HG03354 (cell line): Measurements from ENCODE around the gene NOPCHAP1.

Experiments
- ATAC-seq: cut with Tn5 transposase; IDR thresholded peaks from one replicate; pipeline ENCODE4 v1.9.1; 2021; ENCODE audit warnings: mild to moderate bottlenecking; ENCODE audit not compliant: unreplicated experiment, poor library complexity, severe bottlenecking

Gene NOPCHAP1

DNA sequence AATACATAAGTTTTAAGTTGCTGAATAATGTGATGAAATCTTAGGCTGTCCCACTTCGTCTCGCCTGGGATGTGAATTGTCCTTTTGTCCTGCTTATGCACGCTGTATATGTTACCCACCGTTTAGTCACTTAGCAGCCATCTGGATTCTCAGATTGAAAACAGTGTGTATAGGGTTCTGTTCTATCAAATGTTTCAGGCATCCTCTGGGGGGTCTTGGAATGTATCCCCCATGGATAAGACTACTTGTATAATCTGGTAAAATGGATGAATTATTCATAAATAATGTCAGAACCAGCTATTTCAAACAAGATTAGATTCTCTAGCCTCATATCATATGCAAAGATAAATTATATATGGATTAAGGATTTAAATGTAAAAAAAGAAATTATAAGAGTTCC is 29.4 kb downstream of the NOPCHAP1 start:
- no peak for ATAC-seq

DNA sequence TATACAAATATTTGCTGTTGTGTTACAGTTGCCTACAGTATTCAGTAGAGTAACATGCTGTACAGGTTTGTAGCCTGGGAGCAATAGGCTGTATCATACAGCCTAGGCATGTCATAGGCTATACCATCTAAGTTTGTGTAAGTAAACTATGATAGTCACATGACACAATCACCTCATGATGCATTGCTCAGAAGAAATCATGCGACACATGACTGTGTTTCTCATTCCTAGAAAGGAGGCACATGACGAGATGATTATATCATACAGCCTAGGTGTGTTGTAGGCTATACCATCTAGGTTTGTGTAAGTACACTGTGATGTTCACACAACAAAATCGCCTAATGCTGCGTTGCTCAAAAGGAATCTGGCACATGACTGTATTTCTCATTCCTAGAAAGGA is 31.9 kb downstream of the NOPCHAP1 start:
- no peak for ATAC-seq

GRCh38 chr12:105018776-105019175 is 32.7 kb downstream of the NOPCHAP1 start:
- no peak for ATAC-seq

DNA sequence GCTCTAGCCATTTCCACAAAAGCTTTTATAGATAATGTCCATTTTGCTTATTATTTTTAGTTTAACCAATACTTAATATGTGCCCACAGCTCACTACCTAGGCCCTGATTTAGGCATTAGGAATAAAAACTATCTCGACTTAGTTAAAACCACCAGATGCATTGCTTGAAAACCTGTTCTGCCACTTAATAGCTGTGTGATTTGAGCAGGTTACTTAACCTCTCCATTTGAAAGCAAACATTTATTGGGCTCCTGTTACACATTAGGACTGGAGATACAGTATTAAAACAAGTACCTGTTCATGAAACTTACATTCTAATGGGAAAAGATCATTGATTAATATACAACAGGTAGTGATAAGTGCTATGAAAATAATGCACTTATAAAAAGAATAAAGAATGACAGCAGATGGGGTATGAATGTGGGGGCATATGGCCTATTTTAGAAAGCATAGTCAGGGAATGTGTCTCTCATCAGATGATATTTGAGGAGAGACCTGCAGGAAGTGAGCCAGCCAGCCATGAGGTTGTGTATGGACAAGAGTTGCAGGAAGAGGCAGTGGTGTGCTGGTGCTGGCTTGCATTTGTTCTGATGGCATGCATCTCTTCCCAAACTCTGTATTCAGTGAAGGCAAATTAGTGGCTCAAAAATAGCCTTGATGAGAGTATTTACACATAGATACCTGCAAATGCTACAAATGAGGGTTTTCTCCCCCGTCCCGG is 34.3 kb downstream of the NOPCHAP1 start:
- ATAC-seq: no peak

DNA sequence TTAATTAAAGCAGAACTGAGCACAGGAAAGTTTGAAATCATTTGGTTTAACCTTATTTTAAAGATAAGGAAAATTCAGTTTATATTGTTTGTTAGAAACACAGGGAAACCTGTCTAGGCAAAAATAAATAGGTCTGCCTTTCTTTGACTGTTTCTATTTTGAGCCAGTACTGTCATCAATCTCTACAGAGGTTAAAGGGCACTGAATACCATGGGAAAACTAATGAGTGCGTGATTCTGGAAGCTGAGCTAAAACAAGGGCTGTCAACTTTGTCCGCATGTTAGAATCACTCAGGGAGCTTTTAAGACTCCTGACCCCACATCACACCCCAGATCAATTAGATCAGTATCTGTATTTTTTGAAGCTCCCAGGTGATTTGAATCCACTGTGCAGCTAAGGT is 38.8 kb downstream of the NOPCHAP1 start:
- no peak for ATAC-seq

DNA sequence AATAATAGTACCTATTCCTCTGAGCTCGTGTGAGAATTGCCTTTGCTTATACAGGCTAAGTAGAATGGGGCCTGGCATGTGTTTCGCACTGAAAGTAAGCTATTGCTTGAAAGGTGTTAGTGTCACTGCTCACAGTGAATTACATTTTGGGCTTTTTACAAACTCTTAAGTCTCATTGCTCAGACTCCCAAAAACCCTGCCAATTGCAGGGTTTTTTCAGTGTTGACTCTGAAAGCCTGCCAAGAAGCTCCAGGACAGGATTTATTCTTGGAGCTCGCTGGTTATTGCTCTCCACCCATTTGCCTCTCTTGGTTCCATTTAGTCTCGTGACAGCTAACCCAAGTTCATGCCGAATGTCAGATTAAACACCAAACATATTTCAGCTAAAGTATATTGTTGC is 39.8 kb downstream of the NOPCHAP1 start:
- no peak for ATAC-seq

DNA sequence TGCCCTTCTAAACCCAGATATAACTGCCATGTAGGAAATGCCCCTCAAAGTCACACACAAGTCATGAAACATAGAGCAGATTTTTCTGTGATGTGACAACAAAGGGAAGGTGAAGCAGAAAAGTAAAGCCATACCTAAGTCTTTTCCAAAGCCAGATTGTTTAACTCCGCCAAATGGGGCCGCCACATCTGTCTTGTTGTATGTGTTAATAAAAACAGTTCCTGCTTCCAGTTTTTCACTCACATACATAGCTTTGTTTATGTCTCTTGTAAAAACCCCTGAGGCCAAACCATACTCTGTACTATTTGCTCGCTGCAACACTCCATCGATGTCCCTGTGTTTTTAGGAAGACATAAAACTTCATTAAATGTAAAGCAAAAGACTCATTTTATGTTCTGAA is 40.3 kb downstream of the NOPCHAP1 start:
- ATAC-seq: no peak

DNA sequence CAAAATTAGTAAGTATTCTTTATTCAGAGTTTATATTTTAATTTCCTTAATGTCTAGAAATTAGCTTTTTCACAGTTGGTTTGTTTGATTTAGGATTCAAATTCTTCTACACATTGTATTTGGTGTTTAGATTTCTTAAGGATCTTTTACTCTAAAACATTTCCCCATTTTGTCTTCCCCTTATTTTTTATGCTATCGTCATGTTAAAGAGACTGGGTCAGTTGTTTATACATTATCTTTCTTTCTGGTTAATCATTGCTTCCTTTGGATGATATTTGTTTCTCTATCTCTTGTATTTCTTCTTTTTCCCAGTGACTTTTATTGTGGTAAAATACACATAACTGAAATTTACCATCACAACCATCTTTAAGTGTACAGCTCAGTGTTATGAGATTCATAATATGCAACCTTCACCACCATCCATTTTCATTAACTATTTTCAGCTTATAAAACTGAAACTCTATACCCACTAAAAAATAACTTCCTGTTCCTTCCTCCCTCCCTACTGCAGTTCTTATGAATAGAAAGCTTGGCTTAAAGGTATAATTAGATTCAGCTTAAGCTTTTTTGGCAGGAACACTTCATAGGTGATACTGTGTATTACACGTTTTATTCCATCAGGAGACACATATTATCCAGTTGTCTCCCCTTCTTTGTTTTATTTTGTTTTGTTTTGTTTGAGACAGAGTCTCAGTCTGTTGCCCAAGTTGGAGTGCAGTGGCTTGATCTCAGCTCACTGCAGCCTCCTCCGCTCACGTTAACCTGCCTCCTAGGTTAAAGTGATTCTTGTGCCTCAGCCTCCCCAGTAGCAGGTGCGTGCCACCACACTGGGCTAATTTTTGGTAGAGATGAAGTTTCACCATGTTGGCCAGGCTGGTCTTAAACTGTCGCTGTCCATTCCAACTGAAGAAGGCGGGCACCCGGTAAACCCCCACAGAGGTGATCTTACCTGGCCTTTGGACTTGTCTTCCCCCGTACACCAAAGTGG is 45.0 kb downstream of the NOPCHAP1 start:
- peak; percentile 94 for ATAC-seq

DNA sequence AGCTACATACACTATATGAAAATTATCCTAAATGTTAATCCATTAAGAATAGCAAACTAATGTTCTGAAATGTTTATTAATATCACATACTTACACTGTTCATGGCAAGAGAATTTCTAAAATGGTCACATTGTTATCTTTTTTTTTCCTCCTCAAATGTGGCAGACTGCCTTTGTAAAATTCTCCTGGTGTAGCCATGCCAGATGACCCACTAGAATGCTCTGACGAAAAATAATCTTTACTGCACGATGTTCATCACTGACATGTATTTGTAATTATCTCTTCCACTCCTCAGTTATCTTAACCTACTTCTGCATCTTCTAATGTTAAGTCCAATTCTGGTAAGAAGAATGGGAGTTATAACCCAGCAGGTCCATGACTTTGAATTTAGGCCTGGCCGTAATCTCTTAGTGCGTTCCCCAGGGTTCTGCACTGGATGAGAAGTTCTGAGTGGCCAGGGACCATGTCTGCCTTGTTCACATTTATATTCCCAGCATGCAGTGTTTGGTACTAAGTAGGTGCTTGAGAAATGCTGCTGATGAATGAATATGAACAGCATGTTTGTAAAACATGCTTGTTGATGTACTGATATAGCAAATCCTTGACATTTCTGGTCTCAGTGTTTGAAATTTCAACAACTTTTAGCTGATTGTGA is 46.7 kb downstream of the NOPCHAP1 start:
- ATAC-seq: no peak

DNA sequence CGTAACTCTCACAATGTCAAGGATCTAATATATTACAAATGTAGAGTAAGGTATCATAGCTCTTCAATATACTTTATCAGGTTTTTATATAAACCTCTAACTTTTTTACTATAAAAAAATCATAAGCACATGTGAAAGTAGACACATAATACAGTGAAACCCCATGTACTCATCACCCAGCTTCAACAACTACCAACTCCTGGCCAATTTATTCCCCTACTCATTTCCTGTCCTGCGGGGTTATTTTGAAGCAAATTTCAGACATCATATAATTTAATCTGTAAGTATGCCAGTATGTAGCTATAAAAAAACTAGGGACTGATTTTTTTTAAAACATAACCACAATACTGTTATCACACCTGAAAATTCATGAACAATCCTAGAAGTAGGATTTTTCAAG is 47.7 kb downstream of the NOPCHAP1 start:
- no peak for ATAC-seq
